Fibroblast of mammary gland (primary cell): Measurements from ENCODE around the gene LYPD5.

Experiments used
- DNase-seq: peaks from one replicate; pipeline ENCODE4 v3.0.0-alpha.2; 2010; ENCODE audit warnings: low read depth
- H3K4me3 ChIP-seq: 2 replicates; pipeline ENCODE4 v1.5.1; 2011; ENCODE audit warnings: low read depth, mild to moderate bottlenecking, low read length, moderate library complexity; ENCODE audit not compliant: control insufficient read depth
- TF ChIP-seq, protein P1 (sequence below): conservative IDR thresholded peaks from 2 replicates; pipeline ENCODE4 v1.5.1; 2011; ENCODE audit warnings: low read depth, low read length, inconsistent platforms; ENCODE audit not compliant: control insufficient read depth, insufficient read depth

Gene LYPD5

DNA sequence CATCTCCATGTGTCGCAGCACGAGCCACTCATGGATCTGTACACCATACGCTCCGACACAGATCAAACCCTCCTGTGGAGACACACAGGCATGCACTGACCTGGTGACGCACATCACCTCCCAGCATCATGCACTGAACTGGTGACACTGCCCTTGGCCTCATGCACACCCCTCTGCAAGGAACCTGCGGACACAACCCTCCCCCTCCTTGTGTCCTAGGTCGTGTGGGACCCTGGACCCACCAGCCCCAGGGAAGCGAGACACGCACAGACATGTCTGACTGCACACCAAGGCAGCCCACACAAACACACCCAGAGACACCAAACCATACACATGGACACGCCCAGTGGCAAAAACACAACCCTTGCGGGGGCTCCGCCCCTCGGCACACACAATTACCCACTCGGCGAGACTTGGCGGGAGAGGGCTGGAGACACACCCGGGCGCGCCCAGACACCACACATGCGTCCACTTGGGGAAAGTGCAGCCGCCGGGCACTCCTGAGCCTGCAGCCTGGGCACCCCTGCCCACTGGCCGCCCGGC is 19.5 kb downstream of the LYPD5 start:
- H3K4me3 ChIP-seq: no peak overlapping the region
- TF ChIP-seq, protein P1, sequence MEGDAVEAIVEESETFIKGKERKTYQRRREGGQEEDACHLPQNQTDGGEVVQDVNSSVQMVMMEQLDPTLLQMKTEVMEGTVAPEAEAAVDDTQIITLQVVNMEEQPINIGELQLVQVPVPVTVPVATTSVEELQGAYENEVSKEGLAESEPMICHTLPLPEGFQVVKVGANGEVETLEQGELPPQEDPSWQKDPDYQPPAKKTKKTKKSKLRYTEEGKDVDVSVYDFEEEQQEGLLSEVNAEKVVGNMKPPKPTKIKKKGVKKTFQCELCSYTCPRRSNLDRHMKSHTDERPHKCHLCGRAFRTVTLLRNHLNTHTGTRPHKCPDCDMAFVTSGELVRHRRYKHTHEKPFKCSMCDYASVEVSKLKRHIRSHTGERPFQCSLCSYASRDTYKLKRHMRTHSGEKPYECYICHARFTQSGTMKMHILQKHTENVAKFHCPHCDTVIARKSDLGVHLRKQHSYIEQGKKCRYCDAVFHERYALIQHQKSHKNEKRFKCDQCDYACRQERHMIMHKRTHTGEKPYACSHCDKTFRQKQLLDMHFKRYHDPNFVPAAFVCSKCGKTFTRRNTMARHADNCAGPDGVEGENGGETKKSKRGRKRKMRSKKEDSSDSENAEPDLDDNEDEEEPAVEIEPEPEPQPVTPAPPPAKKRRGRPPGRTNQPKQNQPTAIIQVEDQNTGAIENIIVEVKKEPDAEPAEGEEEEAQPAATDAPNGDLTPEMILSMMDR: no peak
- no peak for DNase-seq

DNA sequence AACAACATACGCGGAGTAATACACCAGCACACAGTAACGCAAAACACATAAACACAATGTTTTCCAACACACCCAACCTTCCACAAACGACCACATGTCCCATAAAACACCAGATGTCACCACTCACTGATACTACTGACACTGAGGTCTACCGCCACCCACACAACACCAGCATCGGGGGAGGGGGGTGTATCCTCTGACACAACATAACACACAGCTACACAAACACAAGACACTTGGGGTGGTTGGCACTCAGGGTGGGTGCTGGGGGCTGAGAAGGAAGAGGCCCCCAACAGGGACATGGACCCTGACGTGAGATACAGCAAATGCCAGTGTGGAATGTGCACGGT is 20.0 kb downstream of the LYPD5 start:
- TF ChIP-seq, protein P1: no peak
- H3K4me3 ChIP-seq: no peak overlapping the region
- DNase-seq: no peak

DNA sequence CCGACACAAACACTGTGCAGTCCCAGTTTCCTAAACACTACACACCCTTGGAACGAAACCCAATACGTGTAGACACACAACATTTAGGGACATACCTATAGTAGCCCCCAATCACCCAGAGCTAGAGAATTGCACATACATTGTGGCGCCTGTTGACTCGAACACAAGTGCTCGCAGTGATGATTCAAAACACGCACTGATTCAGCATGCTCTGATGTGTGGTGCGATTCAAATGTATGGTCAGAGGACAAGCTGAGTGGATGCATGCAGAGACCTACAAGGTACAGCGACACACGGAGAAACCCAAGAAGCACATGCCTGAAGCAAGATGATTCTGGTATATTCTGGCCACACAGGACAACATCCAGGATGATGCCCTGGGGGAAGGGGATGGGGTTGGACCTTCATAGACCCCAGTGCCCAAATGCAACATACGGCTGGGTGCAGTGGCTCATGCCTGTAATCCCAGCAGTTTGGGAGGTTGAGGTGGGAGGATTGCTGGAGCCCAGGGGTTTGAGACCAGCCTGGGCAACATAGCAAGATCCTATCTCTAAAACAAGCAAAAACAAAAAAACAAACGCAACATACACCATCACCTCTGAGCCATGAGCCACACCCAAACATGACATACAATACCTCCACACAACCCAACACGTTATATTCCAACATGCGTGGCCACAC is 20.5 kb downstream of the LYPD5 start:
- no peak overlapping the region for H3K4me3 ChIP-seq

DNA sequence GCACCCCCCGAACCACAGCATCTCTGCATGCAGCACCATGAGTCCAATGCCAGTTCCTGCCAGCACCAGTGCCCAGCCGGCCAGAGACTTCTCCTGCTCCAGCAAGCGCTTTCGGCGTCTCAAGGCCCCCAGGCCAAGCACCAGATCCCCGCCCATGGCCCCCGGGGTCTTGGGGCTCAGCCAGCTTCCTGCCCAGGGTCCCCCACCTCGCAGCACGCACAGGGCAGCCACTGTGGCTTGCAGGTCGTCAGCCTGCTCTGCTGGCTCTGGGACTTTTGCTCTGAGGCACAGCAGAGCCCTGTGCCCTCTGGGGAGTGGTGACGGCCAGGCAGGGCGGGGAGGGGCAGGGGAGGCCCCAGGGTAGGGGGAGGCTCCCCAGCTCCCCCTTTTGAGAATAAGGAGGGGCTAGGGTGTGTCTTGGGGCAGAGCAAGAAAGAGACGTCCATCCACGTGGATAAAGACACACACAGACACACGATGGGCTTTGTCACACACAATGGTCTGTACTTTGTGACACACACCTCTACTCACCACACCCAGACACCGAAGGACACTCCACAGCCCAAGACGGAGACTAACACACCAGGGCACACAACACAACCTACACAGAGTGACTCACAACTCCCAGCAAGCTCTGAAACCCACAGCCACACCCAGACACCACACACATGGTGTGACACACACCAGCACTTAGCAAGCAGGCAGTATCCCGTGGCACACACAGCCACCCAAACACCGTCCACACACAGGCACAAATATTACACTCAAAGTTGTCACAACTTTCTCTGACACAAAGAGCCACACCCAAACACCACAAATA is 21.3 kb downstream of the LYPD5 start, which contains the start of gene KCNN4:
Gene KCNN4, minus strand, starts transcription at position 268 of the 820 bp plus-strand sequence. Its CDS starts 112 bp downstream, at position 156.
- H3K4me3 ChIP-seq: no peak within 1 kb of the TSS
- TF ChIP-seq, protein P1: no peak

More for the DNA sequence above, 20.5 kb downstream of the LYPD5 start:
- DNase-seq: no peak
- TF ChIP-seq, protein P1: no peak

DNA sequence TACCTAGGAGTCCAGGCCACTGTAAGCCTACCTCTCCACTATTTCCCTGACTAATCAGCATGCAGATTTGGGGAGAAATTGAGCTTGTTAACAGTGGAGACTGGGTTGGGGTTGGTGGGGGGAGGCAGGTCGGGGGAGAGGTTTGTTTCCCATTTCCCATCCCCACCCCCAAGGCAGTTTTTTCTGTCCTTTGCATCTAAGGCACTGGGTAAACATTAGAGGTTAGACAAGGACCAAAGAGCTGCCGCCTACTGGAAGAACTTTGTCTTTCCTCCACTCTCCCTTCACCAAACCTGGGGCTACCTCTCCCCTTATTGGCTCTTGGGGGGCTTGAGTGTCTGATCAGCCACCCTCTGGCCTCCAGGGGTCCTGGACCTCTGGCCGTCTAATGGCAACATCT is 22.4 kb downstream of the LYPD5 start:
- H3K4me3 ChIP-seq: no peak overlapping the region
- DNase-seq: no peak
- TF ChIP-seq, protein P1: no peak

More for the DNA sequence above, 21.3 kb downstream of the LYPD5 start, which contains the start of gene KCNN4:
- peak; percentile 87 for DNase-seq

DNA sequence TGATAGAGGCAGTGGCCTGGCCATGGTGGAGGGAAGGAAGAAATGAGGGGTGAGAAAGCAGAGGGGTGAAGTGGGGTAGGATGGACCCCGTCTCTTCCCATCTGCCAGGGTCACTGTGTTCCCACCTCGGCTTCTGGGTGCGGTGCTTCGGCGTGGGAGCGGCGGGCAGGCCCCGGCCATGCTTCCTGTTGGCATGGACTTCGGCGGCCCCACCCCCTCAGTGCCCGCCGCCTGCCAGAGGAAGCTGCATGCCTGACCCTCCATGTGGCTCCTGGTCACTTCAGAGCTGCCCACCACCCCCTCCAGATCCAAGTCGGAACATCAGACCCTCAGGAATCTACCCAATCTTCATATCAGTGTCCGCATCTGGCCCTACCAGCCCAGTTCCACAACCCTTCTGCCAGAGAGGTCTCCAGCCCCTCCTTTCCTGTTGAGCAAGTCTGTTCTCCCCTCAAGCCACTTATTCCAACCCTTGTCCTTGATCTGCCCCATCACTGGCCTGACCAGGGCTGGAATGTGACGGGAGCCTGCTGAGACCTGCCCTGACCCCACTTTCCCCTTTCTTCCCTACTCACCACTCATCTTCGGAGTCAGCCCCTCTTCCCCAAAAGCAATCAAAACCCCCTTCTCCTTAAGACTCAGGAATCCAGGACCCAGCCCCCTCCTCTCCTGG is 23.0 kb downstream of the LYPD5 start:
- TF ChIP-seq, protein P1: no peak
- H3K4me3 ChIP-seq: no peak overlapping the region
- no peak for DNase-seq
